Measurements from ENCODE around the gene TMEM9B. TPM values are rescaled to one million over a fixed set of nuclear protein-coding genes. Genes with fewer than 3 reads are reported as not detected.

The TMEM9B gene
- total RNA-seq, 4 donors from 2014 or later = 29.4 to 45.3 (median 40.1) TPM

DNA sequence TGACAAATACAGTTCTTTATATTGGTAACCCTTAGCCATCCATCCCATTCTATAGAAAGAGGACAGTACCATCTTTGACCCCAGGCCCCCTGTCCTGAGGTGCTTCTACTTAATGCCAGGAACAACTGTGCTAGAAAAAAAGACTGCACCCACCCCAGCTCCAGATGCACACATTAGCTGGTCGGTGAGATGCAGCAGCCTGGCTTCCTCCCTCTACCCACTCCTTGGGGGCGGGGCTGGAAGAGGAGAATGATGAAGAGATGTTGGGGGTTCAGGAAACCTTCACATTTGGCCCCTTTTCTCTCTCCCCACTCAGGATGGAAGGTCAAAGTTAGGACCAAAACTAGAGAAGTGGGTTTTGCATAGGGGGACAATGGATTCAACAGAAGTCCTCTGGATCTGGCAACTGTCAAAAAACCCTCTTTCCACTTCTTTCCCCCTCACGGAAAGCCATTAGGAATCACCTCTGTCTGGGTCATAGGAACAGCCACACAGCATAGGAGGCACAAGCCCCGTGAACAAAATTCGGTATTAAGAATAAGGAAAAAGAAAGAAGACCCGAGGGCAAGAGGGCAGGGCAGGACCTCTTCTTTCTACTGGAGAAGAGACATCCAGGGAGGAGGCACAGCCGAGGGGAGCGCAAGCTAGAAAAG, 38.8 kb upstream of the TMEM9B start:
- no peak for DNase-seq
- peaks cover 33 to 51% (median 35%) of the 10 kb centered on the region in 3 donors for H3K27me3 ChIP-seq
- in situ Hi-C loops (cut with MboI; ENCODE audit: low sequenced_read_pairs in 4 of 4) = loop anchor here in 2 of 4 donors (25.0 kb wide), 1 partner anchor 484 kb away; no protein-coding TSS in a partner anchor

DNA sequence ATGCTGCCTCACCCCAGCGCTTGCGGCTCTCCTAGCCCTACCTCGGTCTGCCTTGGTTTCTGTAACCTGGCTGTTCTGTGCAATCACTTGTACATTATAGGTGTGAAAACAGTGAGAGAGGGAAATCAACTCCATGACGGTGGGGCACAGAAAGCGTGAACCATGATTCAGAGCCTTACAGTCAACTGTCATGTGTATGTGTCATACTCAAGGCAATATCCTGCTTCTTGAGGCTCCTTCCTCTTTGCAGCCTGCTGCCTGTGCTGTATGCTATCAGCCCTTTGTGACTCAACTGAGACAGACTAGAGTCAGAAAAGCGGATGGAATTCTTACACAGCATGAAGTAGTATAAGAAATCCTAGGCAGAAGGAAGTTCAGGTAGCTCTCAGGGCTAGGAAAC, 37.5 kb upstream of the TMEM9B start:
- in situ Hi-C loops (cut with MboI; ENCODE audit: low sequenced_read_pairs in 4 of 4) = loop anchor here in 2 of 4 donors (25.0 kb wide), 1 partner anchor 486 kb away; no protein-coding TSS in a partner anchor
- DNase-seq (no peak), ATAC-seq (no peak)
- Histone ChIP-seq H3K4me1 (peaks cover 10 to 12% of the 10 kb centered on the region in 2 donors), H3K27ac (no peak overlapping the region), H3K27me3 (peaks cover 33 to 51% (median 35%) of the 10 kb centered on the region in 3 donors), H3K36me3 (no peaks in the 10 kb centered on the region), H3K9me3 (no peaks in the 10 kb centered on the region), H3K4me3 (no peak overlapping the region)
- TF ChIP-seq, protein P1, sequence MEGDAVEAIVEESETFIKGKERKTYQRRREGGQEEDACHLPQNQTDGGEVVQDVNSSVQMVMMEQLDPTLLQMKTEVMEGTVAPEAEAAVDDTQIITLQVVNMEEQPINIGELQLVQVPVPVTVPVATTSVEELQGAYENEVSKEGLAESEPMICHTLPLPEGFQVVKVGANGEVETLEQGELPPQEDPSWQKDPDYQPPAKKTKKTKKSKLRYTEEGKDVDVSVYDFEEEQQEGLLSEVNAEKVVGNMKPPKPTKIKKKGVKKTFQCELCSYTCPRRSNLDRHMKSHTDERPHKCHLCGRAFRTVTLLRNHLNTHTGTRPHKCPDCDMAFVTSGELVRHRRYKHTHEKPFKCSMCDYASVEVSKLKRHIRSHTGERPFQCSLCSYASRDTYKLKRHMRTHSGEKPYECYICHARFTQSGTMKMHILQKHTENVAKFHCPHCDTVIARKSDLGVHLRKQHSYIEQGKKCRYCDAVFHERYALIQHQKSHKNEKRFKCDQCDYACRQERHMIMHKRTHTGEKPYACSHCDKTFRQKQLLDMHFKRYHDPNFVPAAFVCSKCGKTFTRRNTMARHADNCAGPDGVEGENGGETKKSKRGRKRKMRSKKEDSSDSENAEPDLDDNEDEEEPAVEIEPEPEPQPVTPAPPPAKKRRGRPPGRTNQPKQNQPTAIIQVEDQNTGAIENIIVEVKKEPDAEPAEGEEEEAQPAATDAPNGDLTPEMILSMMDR (IDR thresholded peaks at IDR 0.05 in 4 of 5, conservative IDR thresholded peaks at IDR 0.05 in 1 of 5) = no peak
- no peak for TF ChIP-seq POLR2A (IDR thresholded peaks at IDR 0.05)
- intact Hi-C loops (cut with DNase I; ENCODE audit: low total_unique reads) = no loop called here

More for the DNA sequence above, 38.8 kb upstream of the TMEM9B start:
- TF ChIP-seq, protein P1 (IDR thresholded peaks at IDR 0.05 in 4 of 5, conservative IDR thresholded peaks at IDR 0.05 in 1 of 5) = no peak
- no peak for TF ChIP-seq POLR2A (IDR thresholded peaks at IDR 0.05)
- H3K4me1 ChIP-seq = peaks cover 10 to 12% of the 10 kb centered on the region in 2 donors
- no peaks in the 10 kb centered on the region for H3K9me3 ChIP-seq
- intact Hi-C loops (cut with DNase I; ENCODE audit: low total_unique reads) = no loop called here
- peak overlapping the region; percentile 37 to 83 (median 55) for H3K4me3 ChIP-seq
- ATAC-seq = no peak
- H3K27ac ChIP-seq = no peak overlapping the region
- H3K36me3 ChIP-seq = no peaks in the 10 kb centered on the region

DNA sequence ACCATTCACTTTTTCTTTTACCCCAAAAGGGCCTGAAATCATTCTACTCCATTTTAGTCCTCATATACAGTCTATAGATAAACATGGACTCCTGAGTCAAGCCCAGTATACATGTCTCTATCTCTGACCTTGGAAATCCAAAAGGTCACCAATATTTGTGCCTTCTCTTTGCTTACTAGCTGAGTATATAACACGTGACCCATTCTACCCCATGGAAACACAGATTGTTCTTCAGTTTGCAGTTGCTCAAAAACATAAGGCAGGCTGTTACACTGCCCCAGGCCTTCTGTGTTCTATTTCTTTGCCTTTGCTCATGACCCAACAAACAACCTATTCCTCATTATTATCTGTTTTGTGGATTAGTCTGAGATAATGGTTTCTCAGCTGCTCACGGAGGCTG, 33.8 kb upstream of the TMEM9B start:
- peaks cover 4% of the 10 kb centered on the region in 2 donors for H3K4me1 ChIP-seq
- intact Hi-C loops (cut with DNase I; ENCODE audit: low total_unique reads) (no loop called here), in situ Hi-C loops (cut with MboI; ENCODE audit: low sequenced_read_pairs in 4 of 4) (no loop called here)
- no peak for DNase-seq
- no peak for ATAC-seq
- TF ChIP-seq, protein P1 (IDR thresholded peaks at IDR 0.05 in 4 of 5, conservative IDR thresholded peaks at IDR 0.05 in 1 of 5) = no peak
- TF ChIP-seq POLR2A (IDR thresholded peaks at IDR 0.05) = no peak
- H3K27me3 ChIP-seq = peaks cover 27 to 35% (median 28%) of the 10 kb centered on the region in 3 donors
- no peaks in the 10 kb centered on the region for H3K36me3 ChIP-seq
- no peak overlapping the region for H3K27ac ChIP-seq
- H3K4me3 ChIP-seq = no peak overlapping the region
- H3K9me3 ChIP-seq = no peaks in the 10 kb centered on the region

DNA sequence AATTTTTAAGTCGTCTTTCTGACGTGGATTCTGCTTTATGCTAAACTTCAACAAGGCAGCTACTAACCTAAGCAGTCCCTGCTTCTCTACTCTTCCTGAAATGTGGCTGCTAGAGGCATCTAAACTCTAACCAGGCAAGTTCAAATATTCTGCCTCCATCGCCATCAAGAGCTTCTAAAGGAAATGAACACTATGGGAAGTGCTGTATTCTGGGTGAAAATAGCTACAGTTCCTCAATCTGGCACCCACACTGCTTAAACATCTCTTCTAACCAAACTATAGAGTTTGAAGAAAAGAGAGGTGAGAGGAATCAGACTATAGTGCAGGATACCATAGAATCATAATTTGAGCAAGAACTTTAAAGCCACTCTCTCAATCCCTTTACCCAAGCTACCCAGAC, 33.2 kb upstream of the TMEM9B start:
- Histone ChIP-seq H3K27me3 (peaks cover 21 to 29% (median 22%) of the 10 kb centered on the region in 3 donors), H3K9me3 (no peaks in the 10 kb centered on the region), H3K4me3 (no peak overlapping the region), H3K27ac (no peak overlapping the region), H3K4me1 (no peaks in the 10 kb centered on the region), H3K36me3 (no peaks in the 10 kb centered on the region)
- no peak for TF ChIP-seq POLR2A (IDR thresholded peaks at IDR 0.05)
- TF ChIP-seq, protein P1 (IDR thresholded peaks at IDR 0.05 in 4 of 5, conservative IDR thresholded peaks at IDR 0.05 in 1 of 5) = no peak
- ATAC-seq (no peak), DNase-seq (no peak)
- in situ Hi-C loops (cut with MboI; ENCODE audit: low sequenced_read_pairs in 4 of 4) = no loop called here
- intact Hi-C loops (cut with DNase I; ENCODE audit: low total_unique reads) = no loop called here

All from gastrocnemius medialis (tissue), 4 donors.